Adipose tissue (tissue), 3 donors: Measurements from ENCODE around the gene ZBTB16. TPM values are rescaled to one million over a fixed set of nuclear protein-coding genes. Genes with fewer than 3 reads are reported as not detected.
A peak's percentile ranks its signal among the peaks of the same experiment; 100 is the strongest.

ENCODE experiments used
- H3K27ac ChIP-seq: one replicate; pipeline ENCODE4 v1.5.1; 2013; ENCODE audit warnings: low read depth, low read length
- WGBS, 3 donors: extraction: QIAGEN DNeasy Blood & Tissue Kit; methylation state at CpG; one replicate each; pipeline ENCODE4 v1.1.7; 2013; 5-methylcytosine and 5-hydroxymethylcytosine counted together
- polyA plus RNA-seq, 3 donors: library from polyadenylated mRNA; stranded (reverse); fragments of 200-250 nt; gene quantifications; one replicate each; pipeline ENCODE4 v1.2.3, GENCODE V29; 2013
- donor health status: healthy with polysubstance abuse.
- donor health status: Bipolar disorder and iron deficiency.
- donor health status: healthy.

The ZBTB16 gene
- polyA plus RNA-seq, 3 donors: 30.4 to 68.2 (median 43.1) TPM

DNA sequence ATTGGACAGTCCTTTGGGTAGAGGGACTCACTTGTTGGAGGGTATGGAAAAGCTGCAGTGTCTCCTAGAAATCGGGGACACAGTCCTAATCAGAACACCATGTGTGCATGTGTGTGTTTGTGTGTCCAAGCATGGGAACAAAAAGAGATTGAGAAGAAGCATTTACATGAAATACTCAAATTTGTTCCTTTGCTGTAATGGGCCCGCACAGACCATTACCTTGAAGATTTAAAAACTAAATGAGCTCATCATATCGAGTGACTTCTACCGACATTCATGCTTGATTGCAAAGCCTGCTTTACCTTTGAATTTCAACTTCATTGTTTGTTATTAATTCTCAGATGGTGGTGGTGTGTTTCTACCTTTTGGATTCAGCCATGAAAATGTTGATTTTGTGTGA is 106.9 kb downstream of the ZBTB16 start:
- WGBS, 3 donors: 74 to 92% (median 78%) methylated on average over 4 of the region's 4 CpGs
- H3K27ac ChIP-seq: no peak overlapping the region

GRCh38 chr11:114166897-114167323 is 107.4 kb downstream of the ZBTB16 start:
- WGBS, 3 donors: 3 to 23% (median 4%) methylated on average over 3 of the region's 3 CpGs
- no peak overlapping the region for H3K27ac ChIP-seq

- WGBS, 3 donors: 43 to 59% (median 55%) methylated on average over 5 of the region's 5 CpGs
- no peak overlapping the region for H3K27ac ChIP-seq
Measured at GRCh38 chr11:114167355-114167754, 107.8 kb downstream of the ZBTB16 start.

DNA sequence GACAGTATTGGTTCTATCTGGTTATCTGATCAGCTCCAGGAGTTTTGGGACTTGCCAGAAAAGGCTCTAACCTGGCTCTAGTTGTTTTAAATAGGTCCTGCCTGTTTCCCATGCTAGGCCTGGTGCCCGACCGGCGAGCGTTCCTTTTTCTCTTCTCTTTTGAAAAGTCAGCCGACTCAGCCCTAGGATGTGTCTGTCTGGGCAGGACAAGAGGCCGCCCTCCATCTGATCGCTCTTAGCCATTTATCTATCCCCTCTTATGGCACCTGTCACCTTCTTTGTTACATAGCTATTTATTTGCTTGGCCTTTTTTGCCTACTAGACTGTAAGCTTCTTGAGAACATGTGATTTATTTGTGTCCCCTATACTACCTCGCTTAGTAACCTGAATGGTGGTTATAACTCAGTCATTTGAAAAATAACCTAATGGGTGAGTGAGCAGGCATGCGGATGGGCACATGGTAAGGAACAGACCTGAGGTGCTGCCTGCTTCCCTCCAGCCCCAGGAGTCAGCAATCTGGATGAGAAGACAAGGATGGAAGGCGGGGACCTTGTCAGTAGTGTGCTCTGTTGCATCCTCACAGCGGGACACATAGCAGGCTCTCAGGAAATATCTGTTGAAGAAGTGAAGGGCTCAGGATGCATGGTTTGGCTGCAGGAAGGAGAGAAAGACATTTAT is 108.4 kb downstream of the ZBTB16 start:
- H3K27ac ChIP-seq: no peak overlapping the region
- WGBS, 3 donors: 81 to 92% (median 82%) methylated on average over 11 of the region's 11 CpGs

- whole genome bisulfite sequencing, 3 donors: 63 to 82% (median 79%) methylated on average over 1 of the region's 1 CpG
- H3K27ac ChIP-seq: no peak overlapping the region
Measured at GRCh38 chr11:114168691-114169090, 109.2 kb downstream of the ZBTB16 start.

GRCh38 chr11:114169321-114169749 is 109.8 kb downstream of the ZBTB16 start:
- WGBS, 3 donors: 54 to 83% (median 54%) methylated on average over 9 of the region's 9 CpGs
- no peak overlapping the region for H3K27ac ChIP-seq

DNA sequence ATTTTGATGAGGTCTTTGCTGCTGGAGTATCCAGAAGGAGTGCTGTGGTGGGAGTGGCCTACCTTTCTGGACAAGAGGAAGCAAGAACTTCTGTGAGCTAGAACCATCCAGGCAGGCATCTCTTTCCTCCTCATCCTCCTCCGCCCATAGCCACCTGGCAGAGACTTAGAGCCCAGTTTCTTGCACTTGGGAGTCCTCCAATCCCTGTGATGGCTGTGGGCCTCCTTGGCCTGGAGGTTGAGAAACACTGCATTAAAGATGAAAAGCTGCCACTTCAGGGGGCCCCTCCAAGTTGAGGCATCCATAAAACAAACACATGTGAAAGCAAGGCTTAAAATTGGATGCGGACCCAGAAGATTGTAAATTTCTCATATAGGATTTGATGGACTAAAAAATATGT is 110.3 kb downstream of the ZBTB16 start:
- H3K27ac ChIP-seq: no peak overlapping the region
- WGBS, 3 donors: 66 to 96% (median 95%) methylated on average over 2 of the region's 2 CpGs

DNA sequence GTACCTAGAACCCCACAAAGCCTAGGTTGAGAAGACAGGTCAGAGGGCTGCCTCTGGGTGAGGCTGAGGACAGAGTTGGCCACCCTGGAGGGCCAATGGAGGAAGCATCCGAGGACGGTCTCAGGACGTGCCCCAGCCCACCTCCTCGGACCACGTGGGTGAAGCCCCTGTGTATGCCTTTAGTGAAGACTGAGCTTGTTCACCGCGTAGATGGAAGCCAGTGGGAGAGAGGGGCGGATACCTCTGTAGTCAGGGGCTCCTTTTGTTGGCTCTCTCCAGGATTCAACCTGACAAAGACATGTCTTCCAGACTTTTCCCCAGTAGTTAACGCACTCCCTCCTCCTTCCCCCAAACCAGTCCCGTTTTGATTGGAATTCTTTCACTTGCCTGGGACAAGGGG is 110.7 kb downstream of the ZBTB16 start:
- 87 to 93% (median 90%) methylated on average over 10 of the region's 10 CpGs for whole genome bisulfite sequencing, 3 donors
- H3K27ac ChIP-seq: no peak overlapping the region

GRCh38 chr11:114171257-114172054 is 111.9 kb downstream of the ZBTB16 start:
- WGBS, 3 donors: 27 to 32% (median 27%) methylated on average over 15 of the region's 15 CpGs
- H3K27ac ChIP-seq: no peak overlapping the region

- peak overlapping the region; percentile 71 for H3K27ac ChIP-seq
- 65 to 69% (median 67%) methylated on average over 14 of the region's 14 CpGs for WGBS, 3 donors
Measured at GRCh38 chr11:114172055-114172861, 112.7 kb downstream of the ZBTB16 start.

- H3K27ac ChIP-seq: no peak overlapping the region
- 59 to 72% (median 68%) methylated on average over 8 of the region's 8 CpGs for WGBS, 3 donors
Measured at GRCh38 chr11:114172871-114173444, 113.4 kb downstream of the ZBTB16 start.

DNA sequence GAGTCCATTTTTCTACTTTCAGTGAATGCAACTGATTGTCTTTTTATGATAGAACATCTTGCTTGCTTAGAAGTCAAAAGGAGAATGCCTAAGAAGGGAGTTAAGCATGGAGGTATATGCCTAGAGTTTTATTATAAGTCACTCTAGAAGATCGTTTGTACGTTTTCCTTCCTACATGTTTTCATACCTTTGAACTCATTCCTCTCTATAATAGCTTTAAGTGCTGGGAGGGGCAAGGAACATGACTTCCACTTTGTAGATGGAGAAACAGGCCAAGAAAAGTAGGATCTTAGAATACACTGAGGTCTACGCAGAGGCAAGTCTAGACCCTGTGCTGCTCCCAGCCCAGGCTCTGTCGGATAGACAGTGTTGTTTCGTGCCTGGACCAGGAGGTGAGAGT is 114.3 kb downstream of the ZBTB16 start:
- WGBS, 3 donors: 88 to 90% (median 89%) methylated on average over 5 of the region's 5 CpGs
- no peak overlapping the region for H3K27ac ChIP-seq

DNA sequence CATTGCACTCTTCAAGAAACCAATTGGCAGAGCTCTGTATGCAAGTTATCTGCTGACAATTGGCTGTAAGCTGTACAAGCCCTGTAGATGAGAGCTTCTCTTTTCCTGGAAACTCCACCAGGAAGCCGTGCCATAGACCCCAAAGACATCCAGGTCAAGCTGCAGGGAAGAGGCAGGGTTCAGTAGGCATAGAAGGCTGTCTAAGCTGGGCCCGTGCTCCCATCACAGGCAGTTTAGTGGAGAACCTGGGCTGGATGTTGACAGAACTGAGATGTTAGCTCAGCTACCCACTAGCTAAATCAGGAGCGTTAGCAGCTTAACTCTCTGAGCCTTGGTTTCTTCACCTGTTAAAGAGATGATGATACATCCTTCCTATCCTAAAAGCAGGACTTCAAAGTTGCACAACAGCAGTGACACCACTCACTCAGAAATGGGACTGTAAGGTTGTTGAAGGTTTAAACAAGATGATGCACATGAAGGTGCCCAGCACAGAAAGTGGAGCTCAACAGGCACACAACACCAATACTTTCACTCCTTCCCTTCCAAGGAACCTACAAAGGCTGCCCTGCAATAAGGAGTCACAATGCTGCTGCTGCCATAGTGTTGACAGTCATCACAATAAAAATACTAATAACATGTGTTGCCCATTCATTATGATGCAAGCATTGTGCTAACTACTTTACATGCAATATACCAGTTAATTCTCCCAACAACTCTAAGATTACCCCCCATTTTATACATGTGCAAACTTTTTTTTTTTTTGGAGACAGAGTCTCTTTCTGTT is 115.4 kb downstream of the ZBTB16 start:
- WGBS, 3 donors: 47 to 94% (median 71%) methylated on average over 3 of the region's 3 CpGs
- H3K27ac ChIP-seq: no peak overlapping the region

DNA sequence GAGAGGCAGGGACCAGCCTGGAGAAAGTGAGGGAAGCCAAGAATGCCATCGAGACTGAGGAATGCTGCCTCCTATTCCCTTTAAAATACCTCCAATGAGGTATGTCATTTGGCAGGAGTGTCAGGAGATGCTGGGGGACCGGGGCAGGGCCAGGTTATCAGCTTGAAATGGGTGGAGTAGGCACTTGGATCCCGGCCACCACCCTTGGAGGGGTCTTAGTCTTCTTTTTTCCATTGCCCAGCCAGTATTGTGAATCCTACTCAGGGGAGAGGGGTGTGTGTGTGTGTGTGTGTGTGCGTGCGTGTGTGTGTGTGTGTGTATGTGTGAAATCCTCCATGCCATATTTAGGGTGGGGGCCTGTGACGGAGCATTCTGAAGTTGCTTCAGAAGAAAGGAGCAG is 116.2 kb downstream of the ZBTB16 start:
- no peak overlapping the region for H3K27ac ChIP-seq
- WGBS, 3 donors: 62 to 87% (median 78%) methylated on average over 6 of the region's 6 CpGs

GRCh38 chr11:114176321-114176720 is 116.8 kb downstream of the ZBTB16 start:
- H3K27ac ChIP-seq: no peak overlapping the region
- 27 to 94% (median 93%) methylated on average over 8 of the region's 8 CpGs for WGBS, 3 donors

DNA sequence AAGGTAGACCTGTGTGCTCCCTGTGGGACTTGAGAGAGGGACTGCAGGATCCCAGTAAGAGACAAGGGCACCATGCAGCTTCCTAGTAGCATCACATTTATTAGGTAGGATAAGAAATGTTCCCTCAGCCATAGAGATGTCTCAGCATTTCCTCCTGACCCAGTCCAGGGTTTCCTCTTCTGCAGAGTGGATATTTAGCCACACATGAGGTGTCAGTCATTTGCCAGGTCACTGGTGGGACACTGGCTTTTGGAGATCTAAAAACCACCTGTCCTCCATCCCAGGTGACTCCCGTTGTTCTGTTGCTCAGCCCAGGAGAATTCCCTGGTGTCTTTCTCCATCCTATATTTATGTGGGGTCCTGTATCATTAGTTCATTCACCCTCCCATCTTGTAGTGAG is 119.1 kb downstream of the ZBTB16 start:
- WGBS, 3 donors: 53 to 80% (median 77%) methylated on average over 1 of the region's 1 CpG

GRCh38 chr11:114179234-114179941 is 119.9 kb downstream of the ZBTB16 start:
- H3K27ac ChIP-seq: peak overlapping the region; percentile 40
- WGBS, 3 donors: 4 to 12% (median 6%) methylated on average over 5 of the region's 5 CpGs

More for the DNA sequence above, 119.1 kb downstream of the ZBTB16 start:
- no peak overlapping the region for H3K27ac ChIP-seq
